SK-N-SH treated with all-trans-retinoic acid at 6 μM for 48 hours (cell line): ENCODE results near the gene RET.

Experiments used
- ATAC-seq: fragments of 200-7000 bp; cut with Tn5 transposase; 3 replicates; pipeline ENCODE4 v1.9.1; 2020; ENCODE audit warnings: mild to moderate bottlenecking, moderate library complexity
- ARNTL ChIP-seq: fragments of 450-650 bp; formaldehyde crosslinking; IDR thresholded peaks from 2 replicates; pipeline ENCODE4 v1.5.0; 2020; ENCODE audit warnings: low read depth, mild to moderate bottlenecking, moderate library complexity, borderline replicate concordance
- BACH2 ChIP-seq: fragments of 250-450 bp; sonication (Bioruptor Pico); IDR thresholded peaks from 2 replicates; pipeline ENCODE4 v1.9.0; 2021; ENCODE audit warnings: mild to moderate bottlenecking, borderline replicate concordance
- ESRRG ChIP-seq: fragments of 250-450 bp; sonication (Bioruptor Pico); IDR thresholded peaks from 2 replicates; pipeline ENCODE4 v1.6.1; 2021; ENCODE audit warnings: mild to moderate bottlenecking
- GLIS3 ChIP-seq: fragments of 250-450 bp; sonication (Bioruptor Pico); IDR thresholded peaks from 2 replicates; pipeline ENCODE4 v1.5.0; 2020; ENCODE audit warnings: mild to moderate bottlenecking, moderate library complexity
- ISL1 ChIP-seq: fragments of 250-450 bp; sonication (Bioruptor Pico); IDR thresholded peaks from 2 replicates; pipeline ENCODE4 v2.1.2; 2022; ENCODE audit warnings: mild to moderate bottlenecking, moderate library complexity
- OSR1 ChIP-seq: fragments of 250-450 bp; sonication (Bioruptor Pico); IDR thresholded peaks from 2 replicates; pipeline ENCODE4 v1.8.0; 2022; ENCODE audit warnings: moderate library complexity, mild to moderate bottlenecking, inconsistent platforms
- PPARA ChIP-seq: fragments of 250-450 bp; sonication (Bioruptor Pico); IDR thresholded peaks from 2 replicates; pipeline ENCODE4 v1.5.0; 2020; ENCODE audit warnings: mild to moderate bottlenecking, borderline replicate concordance
- RARB ChIP-seq: fragments of 250-450 bp; sonication (Bioruptor Pico); IDR thresholded peaks from 2 replicates; pipeline ENCODE4 v1.8.0; 2021; ENCODE audit warnings: mild to moderate bottlenecking, moderate library complexity
- SNAI2 ChIP-seq: fragments of 250-450 bp; sonication (Bioruptor Pico); IDR thresholded peaks from 2 replicates; pipeline ENCODE4 v1.5.0; 2020; ENCODE audit warnings: mild to moderate bottlenecking, moderate library complexity
- TCF4 ChIP-seq: fragments of 250-450 bp; sonication (Bioruptor Pico); IDR thresholded peaks from 2 replicates; pipeline ENCODE4 v1.8.0; 2021; ENCODE audit warnings: mild to moderate bottlenecking, moderate library complexity, borderline replicate concordance
- TOX ChIP-seq: fragments of 250-450 bp; sonication (Bioruptor Pico); IDR thresholded peaks from 2 replicates; pipeline ENCODE4 v1.8.0; 2021; ENCODE audit warnings: mild to moderate bottlenecking, moderate library complexity, borderline replicate concordance
- TSHZ2 ChIP-seq: fragments of 250-450 bp; sonication (Bioruptor Pico); IDR thresholded peaks from 2 replicates; pipeline ENCODE4 v1.5.0; 2020; ENCODE audit warnings: mild to moderate bottlenecking, moderate library complexity
- ZC3H10 ChIP-seq: fragments of 250-450 bp; sonication (Bioruptor Pico); IDR thresholded peaks from 2 replicates; pipeline ENCODE4 v1.5.1; 2021; ENCODE audit warnings: mild to moderate bottlenecking, moderate library complexity
- ZFP3 ChIP-seq: fragments of 250-450 bp; sonication (Bioruptor Pico); IDR thresholded peaks from 2 replicates; pipeline ENCODE4 v1.5.0; 2020; ENCODE audit warnings: mild to moderate bottlenecking, moderate library complexity
- ZFP30 ChIP-seq: fragments of 450-650 bp; formaldehyde crosslinking; IDR thresholded peaks from 2 replicates; pipeline ENCODE4 v1.5.0; 2022; ENCODE audit warnings: mild to moderate bottlenecking, moderate library complexity
- ZNF565 ChIP-seq: fragments of 450-650 bp; formaldehyde crosslinking; conservative IDR thresholded peaks from 2 replicates; pipeline ENCODE4 v1.5.0; 2020; ENCODE audit warnings: low read depth, mild to moderate bottlenecking, moderate library complexity
- ZNF8 ChIP-seq: fragments of 450-650 bp; formaldehyde crosslinking; IDR thresholded peaks from 2 replicates; pipeline ENCODE4 v1.5.0; 2020; ENCODE audit warnings: mild to moderate bottlenecking, moderate library complexity
- TF ChIP-seq, protein P1 (sequence below): fragments of 250-450 bp; sonication (Bioruptor Pico); IDR thresholded peaks from 2 replicates; pipeline ENCODE4 v1.8.0; 2021; ENCODE audit warnings: low read depth, mild to moderate bottlenecking, moderate library complexity, borderline replicate concordance
- TF ChIP-seq, protein P2 (sequence below): fragments of 250-450 bp; sonication (Bioruptor Pico); IDR thresholded peaks from 2 replicates; pipeline ENCODE4 v1.5.1; 2020; ENCODE audit warnings: low read depth, mild to moderate bottlenecking, moderate library complexity
- TF ChIP-seq, protein P3 (sequence below): fragments of 250-450 bp; sonication (Bioruptor Pico); IDR thresholded peaks from 2 replicates; pipeline ENCODE4 v1.8.0; 2020; ENCODE audit warnings: mild to moderate bottlenecking, moderate library complexity, borderline replicate concordance

The RET gene

GRCh38 chr10:43170491-43170890 lies 93.6 kb downstream of the RET start (continued):
- TF ChIP-seq ZNF8 (CRISPR knock-in tag) = no peak
- no peak for TF ChIP-seq BACH2
- TF ChIP-seq TOX (CRISPR knock-in tag) = no peak
- TF ChIP-seq, protein P1, sequence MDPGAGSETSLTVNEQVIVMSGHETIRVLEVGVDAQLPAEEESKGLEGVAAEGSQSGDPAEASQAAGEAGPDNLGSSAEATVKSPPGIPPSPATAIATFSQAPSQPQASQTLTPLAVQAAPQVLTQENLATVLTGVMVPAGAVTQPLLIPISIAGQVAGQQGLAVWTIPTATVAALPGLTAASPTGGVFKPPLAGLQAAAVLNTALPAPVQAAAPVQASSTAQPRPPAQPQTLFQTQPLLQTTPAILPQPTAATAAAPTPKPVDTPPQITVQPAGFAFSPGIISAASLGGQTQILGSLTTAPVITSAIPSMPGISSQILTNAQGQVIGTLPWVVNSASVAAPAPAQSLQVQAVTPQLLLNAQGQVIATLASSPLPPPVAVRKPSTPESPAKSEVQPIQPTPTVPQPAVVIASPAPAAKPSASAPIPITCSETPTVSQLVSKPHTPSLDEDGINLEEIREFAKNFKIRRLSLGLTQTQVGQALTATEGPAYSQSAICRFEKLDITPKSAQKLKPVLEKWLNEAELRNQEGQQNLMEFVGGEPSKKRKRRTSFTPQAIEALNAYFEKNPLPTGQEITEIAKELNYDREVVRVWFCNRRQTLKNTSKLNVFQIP = no peak
- TF ChIP-seq, protein P2, sequence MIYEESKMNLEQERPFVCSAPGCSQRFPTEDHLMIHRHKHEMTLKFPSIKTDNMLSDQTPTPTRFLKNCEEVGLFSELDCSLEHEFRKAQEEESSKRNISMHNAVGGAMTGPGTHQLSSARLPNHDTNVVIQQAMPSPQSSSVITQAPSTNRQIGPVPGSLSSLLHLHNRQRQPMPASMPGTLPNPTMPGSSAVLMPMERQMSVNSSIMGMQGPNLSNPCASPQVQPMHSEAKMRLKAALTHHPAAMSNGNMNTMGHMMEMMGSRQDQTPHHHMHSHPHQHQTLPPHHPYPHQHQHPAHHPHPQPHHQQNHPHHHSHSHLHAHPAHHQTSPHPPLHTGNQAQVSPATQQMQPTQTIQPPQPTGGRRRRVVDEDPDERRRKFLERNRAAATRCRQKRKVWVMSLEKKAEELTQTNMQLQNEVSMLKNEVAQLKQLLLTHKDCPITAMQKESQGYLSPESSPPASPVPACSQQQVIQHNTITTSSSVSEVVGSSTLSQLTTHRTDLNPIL (CRISPR knock-in tag) = no peak

DNA sequence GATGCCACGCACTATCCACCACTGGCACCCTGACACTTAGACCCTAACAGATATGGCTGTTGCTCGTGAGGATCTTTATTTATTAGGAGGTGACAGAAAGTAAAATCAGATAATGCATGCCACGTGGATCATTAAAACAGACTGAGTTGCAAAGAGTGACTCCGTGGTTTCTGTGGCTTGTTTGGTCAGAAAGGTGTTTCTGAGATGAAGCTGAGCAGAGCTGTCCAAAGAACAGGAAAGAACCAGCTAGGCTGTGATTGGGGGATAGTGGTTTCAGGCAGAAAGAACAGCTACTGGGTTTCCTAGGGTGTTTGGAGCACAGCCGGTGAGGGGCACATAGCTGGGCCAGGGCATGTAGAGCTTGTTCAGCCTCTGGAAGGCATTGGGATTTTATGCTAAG lies 95.8 kb downstream of the RET start:
- no peak for ATAC-seq

DNA sequence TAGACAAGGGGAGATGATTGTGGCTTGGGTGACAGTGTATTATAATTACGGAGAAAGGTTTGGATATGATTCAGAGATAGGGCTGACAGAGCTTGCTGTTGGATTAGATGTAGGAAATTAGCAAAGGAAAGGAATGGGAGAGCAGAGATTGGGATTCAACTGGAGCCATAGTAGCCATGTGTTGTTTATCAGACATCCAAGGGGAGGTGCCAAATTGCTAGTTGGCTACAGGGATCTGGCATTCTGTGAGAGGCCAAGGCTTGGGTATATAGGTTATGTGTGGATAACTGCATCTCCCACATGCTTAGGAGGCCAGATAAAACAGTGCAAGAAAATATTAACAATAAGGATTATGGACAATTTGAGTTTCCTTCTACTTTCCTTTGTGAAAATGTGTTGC lies 96.3 kb downstream of the RET start:
- no peak; the same call in 2 of the 3 replicates for ATAC-seq
- TF ChIP-seq ZFP30 (CRISPR knock-in tag) (no peak), ZNF565 (CRISPR knock-in tag) (no peak), SNAI2 (CRISPR knock-in tag) (no peak), GLIS3 (no peak), RARB (CRISPR knock-in tag) (no peak), TOX (CRISPR knock-in tag) (no peak), ARNTL (CRISPR knock-in tag) (no peak), OSR1 (CRISPR knock-in tag) (no peak)
- TF ChIP-seq, protein P2 (CRISPR knock-in tag) = no peak

More for the DNA sequence above, 95.8 kb downstream of the RET start:
- TF ChIP-seq TOX (CRISPR knock-in tag) (no peak), OSR1 (CRISPR knock-in tag) (no peak), ZNF565 (CRISPR knock-in tag) (no peak), TSHZ2 (CRISPR knock-in tag) (no peak), SNAI2 (CRISPR knock-in tag) (no peak), PPARA (CRISPR knock-in tag) (no peak)

- TF ChIP-seq, protein P1 = no peak
- TF ChIP-seq OSR1 (CRISPR knock-in tag) (no peak), GLIS3 (no peak), ZNF565 (CRISPR knock-in tag) (no peak), BACH2 (no peak), SNAI2 (CRISPR knock-in tag) (no peak)
Observed at GRCh38 chr10:43174969-43175368, 98.1 kb downstream of the RET start.

GRCh38 chr10:43176271-43176670 lies 99.4 kb downstream of the RET start:
- no peak for ATAC-seq
- TF ChIP-seq ZC3H10 (CRISPR knock-in tag) = no peak
- TF ChIP-seq BACH2 = no peak
- no peak for TF ChIP-seq TSHZ2 (CRISPR knock-in tag)
- TF ChIP-seq, protein P3, sequence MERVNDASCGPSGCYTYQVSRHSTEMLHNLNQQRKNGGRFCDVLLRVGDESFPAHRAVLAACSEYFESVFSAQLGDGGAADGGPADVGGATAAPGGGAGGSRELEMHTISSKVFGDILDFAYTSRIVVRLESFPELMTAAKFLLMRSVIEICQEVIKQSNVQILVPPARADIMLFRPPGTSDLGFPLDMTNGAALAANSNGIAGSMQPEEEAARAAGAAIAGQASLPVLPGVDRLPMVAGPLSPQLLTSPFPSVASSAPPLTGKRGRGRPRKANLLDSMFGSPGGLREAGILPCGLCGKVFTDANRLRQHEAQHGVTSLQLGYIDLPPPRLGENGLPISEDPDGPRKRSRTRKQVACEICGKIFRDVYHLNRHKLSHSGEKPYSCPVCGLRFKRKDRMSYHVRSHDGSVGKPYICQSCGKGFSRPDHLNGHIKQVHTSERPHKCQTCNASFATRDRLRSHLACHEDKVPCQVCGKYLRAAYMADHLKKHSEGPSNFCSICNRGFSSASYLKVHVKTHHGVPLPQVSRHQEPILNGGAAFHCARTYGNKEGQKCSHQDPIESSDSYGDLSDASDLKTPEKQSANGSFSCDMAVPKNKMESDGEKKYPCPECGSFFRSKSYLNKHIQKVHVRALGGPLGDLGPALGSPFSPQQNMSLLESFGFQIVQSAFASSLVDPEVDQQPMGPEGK (CRISPR knock-in tag) = no peak
- TF ChIP-seq SNAI2 (CRISPR knock-in tag) = no peak
- TF ChIP-seq ESRRG = no peak
- TF ChIP-seq ZFP3 (CRISPR knock-in tag) = no peak
- TF ChIP-seq ISL1 (CRISPR knock-in tag) = no peak
- TF ChIP-seq GLIS3 = no peak
- no peak for TF ChIP-seq TOX (CRISPR knock-in tag)
- TF ChIP-seq PPARA (CRISPR knock-in tag) = no peak
- TF ChIP-seq RARB (CRISPR knock-in tag) = no peak
- no peak for TF ChIP-seq TCF4 (CRISPR knock-in tag)

More at GRCh38 chr10:43174969-43175368, 98.1 kb downstream of the RET start:
- no peak for ATAC-seq
